Measurements from ENCODE around the gene NME2. TPM values are rescaled to one million over a fixed set of nuclear protein-coding genes. Genes with fewer than 3 reads are reported as not detected.
A peak's percentile ranks its signal among the peaks of the same experiment; 100 is the strongest.
"Not testable (repeated sequence)": the region's sequence is repeated elsewhere in the genome, so short reads cannot be mapped to it uniquely, and the experiment has no call there.

Gene NME2
- total RNA-seq, result 100 to 1,000 TPM; 364 to 374 TPM

GRCh38 chr17:51166198-51166986 is at the start of gene NME2:
Gene NME2 (plus strand): TSS chr17:51166411. CDS start chr17:51166831, 420 bp downstream.
- POLR2A ChIA-PET, result interaction anchor here (0.9 to 3.0 kb wide), 10 partner anchors 10 to 299 kb away, joined by 3 to 69 read pairs (median 6); partner anchors contain the start of genes NME1, SPAG9, TOB1 and UTP18
- peaks cover 43% of the 10 kb centered on the region for H3K36me3 Mint-ChIP-seq (ENCODE audit: low read depth)
- H3K27ac Mint-ChIP-seq, result peak within 1 kb of the TSS; percentile 93
- peaks cover 39% of the 10 kb centered on the region for H3K4me1 Mint-ChIP-seq
- no peaks in the 10 kb centered on the region for H3K9me3 Mint-ChIP-seq
- peak; percentile 73 for DNase-seq
- no peaks in the 10 kb centered on the region for H3K27me3 Mint-ChIP-seq
- peak within 1 kb of the TSS; percentile 89 for H3K4me3 Mint-ChIP-seq
- CTCF ChIA-PET, result interaction anchor here (1.0 to 1.5 kb wide), 4 partner anchors 11 to 313 kb away, joined by 3 to 7 read pairs (median 3); partner anchors contain the start of gene NME1

- peaks cover 59% of the 10 kb centered on the region for H3K4me1 Mint-ChIP-seq
- no peaks in the 10 kb centered on the region for H3K9me3 Mint-ChIP-seq
- H3K4me3 Mint-ChIP-seq, result peak overlapping the region; percentile 86
- H3K36me3 Mint-ChIP-seq (ENCODE audit: low read depth), result peaks cover 3% of the 10 kb centered on the region
- ChIA-PET POLR2A (interaction anchor here (1.0 to 4.3 kb wide), 7 partner anchors 13 to 88 kb away, joined by 3 to 40 read pairs (median 4); partner anchors contain the start of genes NME1 and NME2), CTCF (interaction anchor here (0.7 to 3.1 kb wide), 6 partner anchors 35 to 266 kb away, joined by 3 to 23 read pairs (median 4); partner anchors contain the start of gene NME1)
- H3K27ac Mint-ChIP-seq, result peak overlapping the region; percentile 86
- H3K27me3 Mint-ChIP-seq, result no peaks in the 10 kb centered on the region
- DNase-seq, result no peak
Observed at GRCh38 chr17:51118330-51119195, 47.6 kb upstream of the NME2 start.

- peaks cover 59% of the 10 kb centered on the region for H3K4me1 Mint-ChIP-seq
- DNase-seq, result peak; percentile 59
- no peaks in the 10 kb centered on the region for H3K27me3 Mint-ChIP-seq
- CTCF ChIA-PET, result interaction anchor here (0.7 to 3.1 kb wide), 10 partner anchors 11 to 267 kb away, joined by 3 to 23 read pairs (median 4); partner anchors contain the start of gene NME1
- peaks cover 3% of the 10 kb centered on the region for H3K36me3 Mint-ChIP-seq (ENCODE audit: low read depth)
- H3K9me3 Mint-ChIP-seq, result no peaks in the 10 kb centered on the region
- H3K4me3 Mint-ChIP-seq, result peak overlapping the region; percentile 86
- POLR2A ChIA-PET, result interaction anchor here (0.6 to 4.3 kb wide), 25 partner anchors 9 to 267 kb away, joined by 3 to 40 read pairs (median 3); partner anchors contain the start of genes NME1, NME2, TOB1 and UTP18
- peak overlapping the region; percentile 95 for H3K27ac Mint-ChIP-seq
Observed at GRCh38 chr17:51119415-51120356, 46.5 kb upstream of the NME2 start.

- Mint-ChIP-seq H3K9me3 (no peaks in the 10 kb centered on the region), H3K27me3 (no peaks in the 10 kb centered on the region), H3K4me3 (peak overlapping the region; percentile 86), H3K4me1 (peaks cover 55% of the 10 kb centered on the region), H3K36me3 (ENCODE audit: low read depth) (peaks cover 3% of the 10 kb centered on the region), H3K27ac (peak overlapping the region; percentile 95)
- ChIA-PET POLR2A (interaction anchor here (0.6 to 4.3 kb wide), 26 partner anchors 9 to 268 kb away, joined by 3 to 40 read pairs (median 3); partner anchors contain the start of genes NME1, NME2, TOB1 and UTP18), CTCF (interaction anchor here (0.9 to 3.1 kb wide), 7 partner anchors 12 to 137 kb away, joined by 3 to 23 read pairs (median 3); partner anchors contain the start of gene NME1)
- DNase-seq, result no peak
Observed at GRCh38 chr17:51120357-51120738, 45.9 kb upstream of the NME2 start.

GRCh38 chr17:51120739-51121619 is 45.2 kb upstream of the NME2 start, which contains the start of gene SPAG9:
Gene SPAG9 (minus strand): TSS chr17:51120868. CDS start chr17:51120656, 212 bp downstream.
- CTCF ChIA-PET, result interaction anchor here (0.9 to 3.1 kb wide), 7 partner anchors 13 to 136 kb away, joined by 3 to 23 read pairs (median 3); partner anchors contain the start of gene NME1
- peaks cover 3% of the 10 kb centered on the region for H3K36me3 Mint-ChIP-seq (ENCODE audit: low read depth)
- H3K4me3 Mint-ChIP-seq, result peak within 1 kb of the TSS; percentile 86
- DNase-seq, result peak; percentile 92
- peak within 1 kb of the TSS; percentile 96 for H3K27ac Mint-ChIP-seq
- peaks cover 49% of the 10 kb centered on the region for H3K4me1 Mint-ChIP-seq
- H3K27me3 Mint-ChIP-seq, result no peaks in the 10 kb centered on the region
- POLR2A ChIA-PET, result interaction anchor here (0.7 to 4.3 kb wide), 27 partner anchors 10 to 725 kb away, joined by 3 to 40 read pairs (median 3); partner anchors contain the start of genes NME1, NME2, TOB1 and UTP18
- H3K9me3 Mint-ChIP-seq, result no peaks in the 10 kb centered on the region

- Mint-ChIP-seq H3K4me3 (peak overlapping the region; percentile 86), H3K27me3 (no peaks in the 10 kb centered on the region), H3K9me3 (no peaks in the 10 kb centered on the region), H3K27ac (peak overlapping the region; percentile 96), H3K4me1 (peaks cover 42% of the 10 kb centered on the region), H3K36me3 (ENCODE audit: low read depth) (peaks cover 2% of the 10 kb centered on the region)
- ChIA-PET CTCF (interaction anchor here (1.4 to 3.1 kb wide), 3 partner anchors 31 to 123 kb away, joined by 5 to 23 read pairs (median 6); partner anchors contain the start of gene NME1), POLR2A (interaction anchor here (0.7 to 4.3 kb wide), 15 partner anchors 11 to 725 kb away, joined by 3 to 40 read pairs (median 4); partner anchors contain the start of genes NME1, NME2 and TOB1)
- peak; percentile 74 for DNase-seq
Observed at GRCh38 chr17:51121620-51122472, 44.4 kb upstream of the NME2 start.

- H3K9me3 Mint-ChIP-seq; H3K36me3 Mint-ChIP-seq (ENCODE audit: low read depth); DNase-seq; H3K27me3 Mint-ChIP-seq; H3K4me3 Mint-ChIP-seq; H3K27ac Mint-ChIP-seq: not testable (repeated sequence)
- ChIA-PET POLR2A (interaction anchor here (0.6 to 4.3 kb wide), 3 partner anchors 32 to 980 kb away, joined by 3 to 40 read pairs (median 24); partner anchors contain the start of genes NME1 and TOB1), CTCF (interaction anchor here (1.4 kb wide), 1 partner anchor 31 kb away, joined by 5 read pairs; the partner anchor contains the start of gene NME1)
- H3K4me1 Mint-ChIP-seq, result peaks cover 34% of the 10 kb centered on the region
Observed at GRCh38 chr17:51122473-51123115, 43.6 kb upstream of the NME2 start.

GRCh38 chr17:51124640-51125503 is 41.3 kb upstream of the NME2 start:
- Mint-ChIP-seq H3K9me3 (no peaks in the 10 kb centered on the region), H3K4me3 (no peak overlapping the region), H3K27ac (no peak overlapping the region), H3K36me3 (ENCODE audit: low read depth) (no peaks in the 10 kb centered on the region), H3K27me3 (no peaks in the 10 kb centered on the region), H3K4me1 (peaks cover 16% of the 10 kb centered on the region)
- DNase-seq, result no peak
- ChIA-PET POLR2A (no interaction called here), CTCF (interaction anchor here (1.9 kb wide), 1 partner anchor 28 kb away, joined by 9 read pairs; the partner anchor contains the start of gene NME1)

GRCh38 chr17:51128076-51128475 is 38.1 kb upstream of the NME2 start:
- H3K4me1 Mint-ChIP-seq, result peaks cover 7% of the 10 kb centered on the region
- POLR2A ChIA-PET, result no interaction called here
- H3K27ac Mint-ChIP-seq, result no peak overlapping the region
- H3K4me3 Mint-ChIP-seq, result no peak overlapping the region
- no peaks in the 10 kb centered on the region for H3K9me3 Mint-ChIP-seq
- no peaks in the 10 kb centered on the region for H3K36me3 Mint-ChIP-seq (ENCODE audit: low read depth)
- CTCF ChIA-PET, result no interaction called here
- DNase-seq, result no peak
- no peaks in the 10 kb centered on the region for H3K27me3 Mint-ChIP-seq

All from activated CD4-positive, alpha-beta memory T cell treated with anti-CD3 and anti-CD28 coated beads, Interleukin-2, amount 10 ng/mL, durations not matched to agents 7 days and 5 days (primary cell).